Measurements from ENCODE around the gene LIME1. TPM values are rescaled to one million over a fixed set of nuclear protein-coding genes. Genes with fewer than 3 reads are reported as not detected.

LIME1 gene
- total and polyA plus RNA-seq, 12 donors = 0.79 to 15.7 (median 3.0) TPM

DNA sequence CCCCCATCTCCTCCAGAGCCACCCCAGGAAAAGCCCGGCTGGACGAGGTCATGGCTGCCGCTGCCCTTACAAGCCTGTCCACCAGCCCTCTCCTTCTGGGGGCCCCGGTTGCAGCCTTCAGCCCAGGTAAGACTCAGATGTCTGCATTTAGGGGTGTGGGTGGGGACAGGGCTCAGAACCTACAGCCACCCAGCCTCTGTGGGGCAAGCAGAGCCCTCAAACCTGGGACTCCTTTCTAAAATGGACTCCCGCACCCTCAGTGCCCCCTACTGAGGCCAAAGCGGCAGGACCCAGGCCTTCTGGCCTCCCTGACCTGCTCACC, 4.9 kb downstream of the LIME1 start:
- H3K4me3 ChIP-seq = peak overlapping the region in 9 of 10 donors; percentile 60 to 86 (median 71)
- 18 to 33% methylated on average over 6 of the region's 6 CpGs for WGBS, 2 donors
- no peak for TF ChIP-seq CTCF (IDR thresholded peaks at IDR 0.05)
- peak overlapping the region in 9 of 10 donors; percentile 84 to 96 (median 92) for H3K27ac ChIP-seq
- intact Hi-C loops (cut with DNase I) = no loop called here
- H3K4me1 ChIP-seq = peaks cover 31 to 52% (median 38%) of the 10 kb centered on the region in 9 donors
- H3K9me3 ChIP-seq = no peaks in the 10 kb centered on the region
- DNase-seq (no peak), ATAC-seq (no peak)
- peaks cover 0 to 58% (median 20%) of the 10 kb centered on the region in 9 donors for H3K36me3 ChIP-seq
- H3K27me3 ChIP-seq = peaks cover 0 to 18% (median 0%) of the 10 kb centered on the region in 7 donors

DNA sequence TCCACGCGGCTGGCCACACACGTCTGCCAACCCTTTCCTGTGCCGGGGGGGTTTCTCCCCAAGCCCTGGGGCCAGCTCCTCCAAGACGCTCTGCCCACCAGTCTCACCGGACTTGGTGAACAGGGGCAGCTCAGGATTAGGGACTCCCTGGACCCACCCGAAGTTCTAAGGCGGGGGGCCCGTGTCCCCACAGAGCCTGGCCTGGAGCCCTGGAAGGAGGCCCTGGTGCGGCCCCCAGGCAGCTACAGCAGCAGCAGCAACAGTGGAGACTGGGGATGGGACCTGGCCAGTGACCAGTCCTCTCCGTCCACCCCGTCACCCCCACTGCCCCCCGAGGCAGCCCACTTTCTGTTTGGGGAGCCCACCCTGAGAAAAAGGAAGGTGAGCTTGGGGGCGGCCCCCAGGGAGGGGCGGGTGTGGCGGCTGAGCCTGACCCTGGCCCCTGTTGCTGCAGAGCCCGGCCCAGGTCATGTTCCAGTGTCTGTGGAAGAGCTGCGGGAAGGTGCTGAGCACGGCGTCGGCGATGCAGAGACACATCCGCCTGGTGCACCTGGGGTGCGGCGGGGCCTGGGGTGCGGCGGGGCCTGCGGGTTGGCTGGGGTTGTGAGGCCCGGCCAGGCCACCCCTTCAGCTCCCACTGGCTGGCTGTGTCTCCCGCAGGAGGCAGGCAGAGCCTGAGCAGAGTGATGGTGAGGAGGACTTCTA, 5.4 kb downstream of the LIME1 start:
- DNase-seq (no peak), ATAC-seq (no peak)
- peak overlapping the region in 9 of 10 donors; percentile 84 to 96 (median 92) for H3K27ac ChIP-seq
- peak overlapping the region in 9 of 10 donors; percentile 60 to 86 (median 71) for H3K4me3 ChIP-seq
- WGBS, 2 donors = 80 to 83% methylated on average over 30 of the region's 30 CpGs
- peaks cover 31 to 51% (median 38%) of the 10 kb centered on the region in 9 donors for H3K4me1 ChIP-seq
- H3K36me3 ChIP-seq = peaks cover 0 to 58% (median 25%) of the 10 kb centered on the region in 9 donors
- intact Hi-C loops (cut with DNase I) = no loop called here
- peaks cover 0 to 12% (median 0%) of the 10 kb centered on the region in 7 donors for H3K27me3 ChIP-seq
- no peak for TF ChIP-seq CTCF (IDR thresholded peaks at IDR 0.05)
- H3K9me3 ChIP-seq = no peaks in the 10 kb centered on the region

DNA sequence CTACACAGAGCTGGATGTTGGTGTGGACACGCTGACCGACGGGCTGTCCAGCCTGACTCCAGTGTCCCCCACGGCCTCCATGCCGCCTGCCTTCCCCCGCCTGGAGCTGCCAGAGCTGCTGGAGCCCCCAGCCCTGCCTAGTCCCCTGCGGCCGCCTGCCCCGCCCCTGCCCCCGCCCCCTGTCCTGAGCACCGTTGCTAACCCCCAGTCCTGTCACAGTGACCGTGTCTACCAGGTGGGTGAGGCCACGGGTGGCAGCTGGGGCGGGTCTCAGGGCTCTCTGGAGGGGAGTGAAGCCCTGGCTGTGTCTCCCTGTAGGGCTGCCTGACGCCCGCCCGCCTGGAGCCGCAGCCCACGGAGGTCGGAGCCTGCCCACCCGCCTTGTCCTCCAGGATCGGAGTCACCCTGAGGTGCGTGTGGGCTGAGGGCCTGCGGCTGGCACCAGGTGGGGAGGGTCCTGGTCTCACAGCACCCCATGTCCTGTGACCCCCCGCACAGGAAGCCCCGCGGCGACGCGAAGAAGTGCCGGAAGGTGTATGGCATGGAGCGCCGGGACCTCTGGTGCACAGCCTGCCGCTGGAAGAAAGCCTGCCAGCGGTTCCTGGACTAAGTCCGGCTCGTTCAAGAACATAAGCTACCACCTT, 6.0 kb downstream of the LIME1 start:
- no peak for DNase-seq
- H3K27ac ChIP-seq = peak overlapping the region in 2 of 10 donors; percentile 93 to 96

More for the DNA sequence above, 6.0 kb downstream of the LIME1 start:
- Histone ChIP-seq H3K4me3 (no peak overlapping the region), H3K4me1 (peaks cover 26 to 44% (median 34%) of the 10 kb centered on the region in 9 donors), H3K27me3 (peaks cover 0 to 8% (median 0%) of the 10 kb centered on the region in 7 donors), H3K36me3 (peaks cover 0 to 59% (median 25%) of the 10 kb centered on the region in 9 donors), H3K9me3 (no peaks in the 10 kb centered on the region)
- intact Hi-C loops (cut with DNase I) = no loop called here
- no peak for TF ChIP-seq CTCF (IDR thresholded peaks at IDR 0.05)
- no peak for ATAC-seq
- WGBS, 2 donors = 84 to 87% methylated on average over 35 to 37 of the region's 37 CpGs
